Measurements from ENCODE around the gene TTC39A.
"Not testable (repeated sequence)": the region's sequence is repeated elsewhere in the genome, so short reads cannot be mapped to it uniquely, and the experiment has no call there.

Gene TTC39A

GRCh38 chr1:51336711-51337110 lies 6.3 kb upstream of the TTC39A start:
- DNase-seq (ENCODE audit: low read depth), result no peak

- DNase-seq (ENCODE audit: low read depth), result no peak
These were observed 5.6 kb upstream of the TTC39A start for GRCh38 chr1:51336004-51336403.

- DNase-seq (ENCODE audit: low read depth), result peak; percentile 29
These were observed 1.1 kb upstream of the TTC39A start for GRCh38 chr1:51331206-51332100.

GRCh38 chr1:51329443-51330325 lies 678 bp downstream of the TTC39A start:
- no peak for DNase-seq (ENCODE audit: low read depth)

- no peak for DNase-seq (ENCODE audit: low read depth)
These were observed 1.4 kb downstream of the TTC39A start for GRCh38 chr1:51328926-51329325.

- no peak for DNase-seq (ENCODE audit: low read depth)
These were observed 2.1 kb downstream of the TTC39A start for GRCh38 chr1:51328279-51328678.

GRCh38 chr1:51327386-51327785 lies 3.0 kb downstream of the TTC39A start:
- no peak for DNase-seq (ENCODE audit: low read depth)

GRCh38 chr1:51326839-51327238 lies 3.5 kb downstream of the TTC39A start:
- DNase-seq (ENCODE audit: low read depth), result no peak

- no peak for DNase-seq (ENCODE audit: low read depth)
These were observed 4.2 kb downstream of the TTC39A start for GRCh38 chr1:51325878-51326755.

- no peak for DNase-seq (ENCODE audit: low read depth)
These were observed 5.0 kb downstream of the TTC39A start for GRCh38 chr1:51325391-51325790.

- not testable (repeated sequence) for DNase-seq (ENCODE audit: low read depth)
These were observed 5.4 kb downstream of the TTC39A start for GRCh38 chr1:51325011-51325385.

- no peak for DNase-seq (ENCODE audit: low read depth)
These were observed 5.9 kb downstream of the TTC39A start for GRCh38 chr1:51324251-51325010.

GRCh38 chr1:51323778-51324177 lies 6.6 kb downstream of the TTC39A start:
- DNase-seq (ENCODE audit: low read depth), result no peak

- DNase-seq (ENCODE audit: low read depth), result no peak
These were observed 7.8 kb downstream of the TTC39A start for GRCh38 chr1:51322417-51323101.

GRCh38 chr1:51321924-51322280 lies 8.5 kb downstream of the TTC39A start:
- no peak for DNase-seq (ENCODE audit: low read depth)

GRCh38 chr1:51320967-51321923 lies 9.1 kb downstream of the TTC39A start:
- DNase-seq (ENCODE audit: low read depth), result no peak

GRCh38 chr1:51317798-51318197 lies 12.6 kb downstream of the TTC39A start:
- DNase-seq (ENCODE audit: low read depth), result no peak

GRCh38 chr1:51316846-51317120 lies 13.6 kb downstream of the TTC39A start:
- DNase-seq (ENCODE audit: low read depth), result no peak

- DNase-seq (ENCODE audit: low read depth), result no peak
These were observed 14.1 kb downstream of the TTC39A start for GRCh38 chr1:51316113-51316845.
